Lung (tissue), 12 donors: ENCODE data around the gene TXNRD1. TPM values are rescaled to one million over a fixed set of nuclear protein-coding genes. Genes with fewer than 3 reads are reported as not detected.

Experiments
- ATAC-seq: fragments of 200-7000 bp; cut with Tn5 transposase; one replicate; pipeline ENCODE4 v1.9.1; 2020; ENCODE audit warnings: moderate number of reproducible peaks; ENCODE audit not compliant: insufficient read depth, low FRiP score
- DNase-seq, 3 donors: peaks; one replicate each; pipeline ENCODE4 v3.0.0-alpha.2; 2013 to 2017
- H3K27ac ChIP-seq, 2 donors: one replicate each; pipeline ENCODE4 v1.5.1; 2013; ENCODE audit warnings: mild to moderate bottlenecking in 2 of 2, moderate library complexity in 2 of 2, control low read depth in 1 of 2, inconsistent platforms in 1 of 2, low read depth in 1 of 2, low read length in 1 of 2
- H3K27me3 ChIP-seq, 3 donors: one replicate each; pipeline ENCODE4 v1.5.1; 2013; ENCODE audit warnings: low read length in 2 of 3; ENCODE audit not compliant: control insufficient read depth in 3 of 3, insufficient read depth in 3 of 3
- H3K36me3 ChIP-seq, 4 donors: one replicate each; pipeline ENCODE4 v1.5.1; 2013; ENCODE audit warnings: low read length in 4 of 4, mild to moderate bottlenecking in 1 of 4, moderate library complexity in 1 of 4; ENCODE audit not compliant: control insufficient read depth in 4 of 4, insufficient read depth in 4 of 4
- H3K4me1 ChIP-seq, 5 donors: one replicate each; pipeline ENCODE4 v1.5.1; 2013; ENCODE audit warnings: low read length in 5 of 5, mild to moderate bottlenecking in 2 of 5, moderate library complexity in 1 of 5; ENCODE audit not compliant: control insufficient read depth in 5 of 5, insufficient read depth in 5 of 5
- H3K4me3 ChIP-seq: one replicate; pipeline ENCODE4 v1.5.1; 2013; ENCODE audit warnings: mild to moderate bottlenecking, control low read depth, moderate library complexity
- H3K9ac ChIP-seq, 2 donors: one replicate each; pipeline ENCODE4 v1.5.1; 2013; ENCODE audit warnings: low read length in 2 of 2, control low read depth in 1 of 2; ENCODE audit not compliant: insufficient read depth in 1 of 2
- H3K9me3 ChIP-seq, 4 donors: one replicate each; pipeline ENCODE4 v1.5.1; 2013; ENCODE audit warnings: low read length in 3 of 4, mild to moderate bottlenecking in 1 of 4, moderate library complexity in 1 of 4; ENCODE audit not compliant: control insufficient read depth in 4 of 4, insufficient read depth in 3 of 4
- CTCF ChIP-seq: IDR thresholded peaks from 2 replicates; pipeline ENCODE4 v1.5.1; 2012; ENCODE audit warnings: mild to moderate bottlenecking; ENCODE audit errors: control extremely low read depth, extremely low read depth
- WGBS, 2 donors: extraction: QIAGEN DNeasy Blood & Tissue Kit; methylation state at CpG; one replicate each; pipeline ENCODE4 v1.1.7; 2013; 5-methylcytosine and 5-hydroxymethylcytosine counted together
- polyA plus RNA-seq, 2 donors: library from polyadenylated mRNA; stranded (reverse); fragments of 200-250 nt; gene quantifications; one replicate each; pipeline ENCODE4 v1.2.1, GENCODE V29; 2013
- total RNA-seq, 2 donors: library from RNA; depleted of rRNA in 1 of 2; stranded (reverse); fragments of >200 nt in 1 of 2; gene quantifications; one replicate each; pipeline ENCODE4 v1.2.1, GENCODE V29; 2014 to 2021
- donor health status: control.
- donor health status: control.
- donor health status: Bipolar disorder and iron deficiency.
- donor health status: healthy.
- donor health status: DM: yes; HTN: yes; CAD: no.

TXNRD1 gene
- total and polyA plus RNA-seq, 4 donors = 74.2 to 166 (median 125) TPM

- ATAC-seq (no peak), DNase-seq (no peak)
- TF ChIP-seq CTCF = no peak
- Histone ChIP-seq H3K27ac (no peak overlapping the region), H3K27me3 (no peaks in the 10 kb centered on the region), H3K9me3 (no peaks in the 10 kb centered on the region), H3K4me1 (peaks cover 0 to 4% (median 0%) of the 10 kb centered on the region in 5 donors), H3K9ac (no peak overlapping the region), H3K36me3 (no peaks in the 10 kb centered on the region), H3K4me3 (no peak overlapping the region)
- 73 to 83% methylated on average over 5 of the region's 5 CpGs for WGBS, 2 donors
Measured at GRCh38 chr12:104377514-104377812, 161.9 kb downstream of the TXNRD1 start.

- Histone ChIP-seq H3K9ac (no peak overlapping the region), H3K27ac (no peak overlapping the region), H3K4me3 (no peak overlapping the region), H3K4me1 (peaks cover 0 to 4% (median 0%) of the 10 kb centered on the region in 5 donors), H3K27me3 (no peaks in the 10 kb centered on the region), H3K9me3 (no peaks in the 10 kb centered on the region), H3K36me3 (no peaks in the 10 kb centered on the region)
- WGBS, 2 donors = 94 to 98% methylated on average over 4 of the region's 4 CpGs
- ATAC-seq (no peak), DNase-seq (no peak)
- TF ChIP-seq CTCF = no peak
Measured at GRCh38 chr12:104378427-104378826, 162.8 kb downstream of the TXNRD1 start.

- ATAC-seq (no peak), DNase-seq (no peak)
- WGBS, 2 donors = 53 to 70% methylated on average over 2 of the region's 2 CpGs
- no peak for TF ChIP-seq CTCF
- Histone ChIP-seq H3K36me3 (no peaks in the 10 kb centered on the region), H3K9ac (no peak overlapping the region), H3K4me1 (peaks cover 0 to 4% (median 0%) of the 10 kb centered on the region in 5 donors), H3K27me3 (no peaks in the 10 kb centered on the region), H3K4me3 (no peak overlapping the region), H3K27ac (no peak overlapping the region), H3K9me3 (no peaks in the 10 kb centered on the region)
Measured at GRCh38 chr12:104381341-104381730, 165.8 kb downstream of the TXNRD1 start.

GRCh38 chr12:104381731-104382480, 166.3 kb downstream of the TXNRD1 start:
- Histone ChIP-seq H3K9ac (no peak overlapping the region), H3K27me3 (no peaks in the 10 kb centered on the region)
- ATAC-seq = peak; percentile 85

More at GRCh38 chr12:104381731-104382480, 166.3 kb downstream of the TXNRD1 start:
- Histone ChIP-seq H3K27ac (no peak overlapping the region), H3K9me3 (no peaks in the 10 kb centered on the region), H3K4me3 (no peak overlapping the region), H3K4me1 (peaks cover 0 to 4% (median 0%) of the 10 kb centered on the region in 5 donors), H3K36me3 (no peaks in the 10 kb centered on the region)
- peak; percentile 79 to 87 (median 82) for DNase-seq
- 22 to 24% methylated on average over 18 of the region's 18 CpGs for WGBS, 2 donors
- TF ChIP-seq CTCF = peak; percentile 91
